ENCODE results near the gene TMEM213. TPM values are rescaled to one million over a fixed set of nuclear protein-coding genes. Genes with fewer than 3 reads are reported as not detected.

The TMEM213 gene
- polyA plus RNA-seq, 1 donor from 2014 or later = not detected

DNA sequence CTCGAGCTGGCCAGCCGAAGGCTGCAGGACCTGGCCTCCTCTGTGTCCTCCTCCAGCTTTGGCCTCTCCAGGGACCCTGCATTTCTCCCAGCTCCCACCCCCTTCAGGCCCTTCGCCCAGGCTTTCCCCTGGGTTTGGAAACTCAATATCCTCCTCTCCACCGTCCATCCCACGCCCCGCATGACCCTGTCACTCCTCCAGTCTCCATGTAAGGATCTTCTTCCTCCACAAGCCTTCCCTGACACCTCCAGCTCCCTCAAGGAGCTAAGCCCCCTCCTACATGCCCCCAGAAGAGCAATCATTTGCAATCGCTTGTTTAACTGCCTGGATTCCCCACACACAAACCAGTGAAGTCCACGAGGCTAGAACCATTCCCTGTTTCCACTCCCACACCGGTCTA lies 24.6 kb upstream of the TMEM213 start:
- Histone ChIP-seq H3K9me2 (ENCODE audit: insufficient read depth, low read length) (no peaks in the 10 kb centered on the region), H3K9me3 (ENCODE audit: low read length) (no peaks in the 10 kb centered on the region), H4K20me1 (ENCODE audit: insufficient read depth) (no peaks in the 10 kb centered on the region), H3K27me3 (ENCODE audit: insufficient read depth, low read depth, low read length) (no peaks in the 10 kb centered on the region), H3K79me2 (replicated peaks; ENCODE audit: insufficient read depth, low read length) (no peaks in the 10 kb centered on the region), H2AFZ (ENCODE audit: low read depth, low read length) (no peak overlapping the region), H3K4me3 (ENCODE audit: low read length) (no peak overlapping the region), H3F3A (ENCODE audit: insufficient read depth, low read length, poor library complexity, severe bottlenecking) (no peaks in the 10 kb centered on the region), H3K9ac (ENCODE audit: low read length) (no peak overlapping the region), H3K27ac (ENCODE audit: low read length) (no peak overlapping the region), H3K4me2 (ENCODE audit: low read length) (no peak overlapping the region), H3K36me3 (ENCODE audit: insufficient read depth, low read length) (no peaks in the 10 kb centered on the region)
- TF ChIP-seq EZH2 (IDR thresholded peaks at IDR 0.05; ENCODE audit: borderline replicate concordance, insufficient read depth, low read length, poor library complexity, severe bottlenecking) (no peak), TAF1 (IDR thresholded peaks at IDR 0.05; ENCODE audit: low read depth) (no peak), POLR2AphosphoS5 (IDR thresholded peaks at IDR 0.05) (no peak), EP300 (conservative IDR thresholded peaks at IDR 0.05; ENCODE audit: poor library complexity, severe bottlenecking) (no peak), RAD21 (conservative IDR thresholded peaks at IDR 0.05) (no peak), MXI1 (conservative IDR thresholded peaks at IDR 0.05; ENCODE audit: poor library complexity, severe bottlenecking) (no peak), SMC3 (conservative IDR thresholded peaks at IDR 0.05; ENCODE audit: poor library complexity) (no peak)
- TF ChIP-seq, protein P1, sequence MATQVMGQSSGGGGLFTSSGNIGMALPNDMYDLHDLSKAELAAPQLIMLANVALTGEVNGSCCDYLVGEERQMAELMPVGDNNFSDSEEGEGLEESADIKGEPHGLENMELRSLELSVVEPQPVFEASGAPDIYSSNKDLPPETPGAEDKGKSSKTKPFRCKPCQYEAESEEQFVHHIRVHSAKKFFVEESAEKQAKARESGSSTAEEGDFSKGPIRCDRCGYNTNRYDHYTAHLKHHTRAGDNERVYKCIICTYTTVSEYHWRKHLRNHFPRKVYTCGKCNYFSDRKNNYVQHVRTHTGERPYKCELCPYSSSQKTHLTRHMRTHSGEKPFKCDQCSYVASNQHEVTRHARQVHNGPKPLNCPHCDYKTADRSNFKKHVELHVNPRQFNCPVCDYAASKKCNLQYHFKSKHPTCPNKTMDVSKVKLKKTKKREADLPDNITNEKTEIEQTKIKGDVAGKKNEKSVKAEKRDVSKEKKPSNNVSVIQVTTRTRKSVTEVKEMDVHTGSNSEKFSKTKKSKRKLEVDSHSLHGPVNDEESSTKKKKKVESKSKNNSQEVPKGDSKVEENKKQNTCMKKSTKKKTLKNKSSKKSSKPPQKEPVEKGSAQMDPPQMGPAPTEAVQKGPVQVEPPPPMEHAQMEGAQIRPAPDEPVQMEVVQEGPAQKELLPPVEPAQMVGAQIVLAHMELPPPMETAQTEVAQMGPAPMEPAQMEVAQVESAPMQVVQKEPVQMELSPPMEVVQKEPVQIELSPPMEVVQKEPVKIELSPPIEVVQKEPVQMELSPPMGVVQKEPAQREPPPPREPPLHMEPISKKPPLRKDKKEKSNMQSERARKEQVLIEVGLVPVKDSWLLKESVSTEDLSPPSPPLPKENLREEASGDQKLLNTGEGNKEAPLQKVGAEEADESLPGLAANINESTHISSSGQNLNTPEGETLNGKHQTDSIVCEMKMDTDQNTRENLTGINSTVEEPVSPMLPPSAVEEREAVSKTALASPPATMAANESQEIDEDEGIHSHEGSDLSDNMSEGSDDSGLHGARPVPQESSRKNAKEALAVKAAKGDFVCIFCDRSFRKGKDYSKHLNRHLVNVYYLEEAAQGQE (IDR thresholded peaks at IDR 0.05; ENCODE audit: borderline replicate concordance) = no peak
- TF ChIP-seq, protein P2, sequence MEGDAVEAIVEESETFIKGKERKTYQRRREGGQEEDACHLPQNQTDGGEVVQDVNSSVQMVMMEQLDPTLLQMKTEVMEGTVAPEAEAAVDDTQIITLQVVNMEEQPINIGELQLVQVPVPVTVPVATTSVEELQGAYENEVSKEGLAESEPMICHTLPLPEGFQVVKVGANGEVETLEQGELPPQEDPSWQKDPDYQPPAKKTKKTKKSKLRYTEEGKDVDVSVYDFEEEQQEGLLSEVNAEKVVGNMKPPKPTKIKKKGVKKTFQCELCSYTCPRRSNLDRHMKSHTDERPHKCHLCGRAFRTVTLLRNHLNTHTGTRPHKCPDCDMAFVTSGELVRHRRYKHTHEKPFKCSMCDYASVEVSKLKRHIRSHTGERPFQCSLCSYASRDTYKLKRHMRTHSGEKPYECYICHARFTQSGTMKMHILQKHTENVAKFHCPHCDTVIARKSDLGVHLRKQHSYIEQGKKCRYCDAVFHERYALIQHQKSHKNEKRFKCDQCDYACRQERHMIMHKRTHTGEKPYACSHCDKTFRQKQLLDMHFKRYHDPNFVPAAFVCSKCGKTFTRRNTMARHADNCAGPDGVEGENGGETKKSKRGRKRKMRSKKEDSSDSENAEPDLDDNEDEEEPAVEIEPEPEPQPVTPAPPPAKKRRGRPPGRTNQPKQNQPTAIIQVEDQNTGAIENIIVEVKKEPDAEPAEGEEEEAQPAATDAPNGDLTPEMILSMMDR (IDR thresholded peaks at IDR 0.05; ENCODE audit: poor library complexity, severe bottlenecking) = no peak

DNA sequence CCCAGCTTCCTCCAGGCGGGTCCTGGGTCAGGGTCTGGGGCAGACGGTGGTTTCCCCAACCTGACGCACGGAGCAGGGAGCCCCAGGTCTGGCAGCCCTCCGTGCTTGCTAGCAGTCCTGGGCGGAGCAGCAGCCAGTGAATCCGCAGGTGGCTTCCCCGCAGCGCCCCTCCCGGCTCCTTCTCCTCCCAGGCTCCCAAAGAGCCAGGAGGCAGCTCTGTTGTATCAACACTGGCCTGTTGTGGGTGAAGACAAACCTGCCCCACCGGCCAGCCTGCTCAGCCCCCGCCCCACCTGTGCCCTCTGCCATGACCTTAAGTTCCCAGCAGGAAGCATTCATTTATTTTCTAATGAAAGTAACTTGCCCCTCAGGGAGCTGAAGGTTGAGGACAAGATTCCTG lies 24.0 kb upstream of the TMEM213 start:
- H4K20me1 ChIP-seq (ENCODE audit: insufficient read depth) = no peaks in the 10 kb centered on the region
- H3K79me2 ChIP-seq (replicated peaks; ENCODE audit: insufficient read depth, low read length) = no peaks in the 10 kb centered on the region
- H3K9me3 ChIP-seq (ENCODE audit: low read length) = no peaks in the 10 kb centered on the region
- no peaks in the 10 kb centered on the region for H3K36me3 ChIP-seq (ENCODE audit: insufficient read depth, low read length)
- no peak overlapping the region for H3K27ac ChIP-seq (ENCODE audit: low read length)
- no peaks in the 10 kb centered on the region for H3K27me3 ChIP-seq (ENCODE audit: insufficient read depth, low read depth, low read length)
- no peaks in the 10 kb centered on the region for H3K9me2 ChIP-seq (ENCODE audit: insufficient read depth, low read length)
- TF ChIP-seq, protein P1 (IDR thresholded peaks at IDR 0.05; ENCODE audit: borderline replicate concordance) = no peak
- TF ChIP-seq POLR2AphosphoS5 (IDR thresholded peaks at IDR 0.05) (no peak), TAF1 (IDR thresholded peaks at IDR 0.05; ENCODE audit: low read depth) (no peak), EP300 (conservative IDR thresholded peaks at IDR 0.05; ENCODE audit: poor library complexity, severe bottlenecking) (no peak), MXI1 (conservative IDR thresholded peaks at IDR 0.05; ENCODE audit: poor library complexity, severe bottlenecking) (no peak), SMC3 (conservative IDR thresholded peaks at IDR 0.05; ENCODE audit: poor library complexity) (no peak), EZH2 (IDR thresholded peaks at IDR 0.05; ENCODE audit: borderline replicate concordance, insufficient read depth, low read length, poor library complexity, severe bottlenecking) (no peak), RAD21 (conservative IDR thresholded peaks at IDR 0.05) (no peak)
- TF ChIP-seq, protein P2 (IDR thresholded peaks at IDR 0.05; ENCODE audit: poor library complexity, severe bottlenecking) = no peak
- H3K9ac ChIP-seq (ENCODE audit: low read length) = no peak overlapping the region
- H3F3A ChIP-seq (ENCODE audit: insufficient read depth, low read length, poor library complexity, severe bottlenecking) = no peaks in the 10 kb centered on the region
- H3K4me3 ChIP-seq (ENCODE audit: low read length) = no peak overlapping the region
- H3K4me2 ChIP-seq (ENCODE audit: low read length) = no peak overlapping the region
- H2AFZ ChIP-seq (ENCODE audit: low read depth, low read length) = no peak overlapping the region
